Muscle layer of colon (tissue), 2 donors: ENCODE data around the gene TRAPPC10.

Experiments used
- H3K27ac ChIP-seq: one replicate; pipeline ENCODE4 v1.7.0; 2013; ENCODE audit warnings: low read depth, mild to moderate bottlenecking, low read length, moderate library complexity
- H3K27me3 ChIP-seq, 2 donors: one replicate each; pipeline ENCODE4 v1.7.0; 2013; ENCODE audit warnings: low read length in 2 of 2, mild to moderate bottlenecking in 2 of 2; ENCODE audit not compliant: insufficient read depth in 2 of 2, control insufficient read depth in 1 of 2
- H3K36me3 ChIP-seq: one replicate; pipeline ENCODE4 v1.7.0; 2013; ENCODE audit warnings: mild to moderate bottlenecking, low read length; ENCODE audit not compliant: insufficient read depth
- H3K4me1 ChIP-seq: one replicate; pipeline ENCODE4 v1.7.0; 2013; ENCODE audit warnings: mild to moderate bottlenecking, low read length; ENCODE audit not compliant: insufficient read depth
- H3K4me3 ChIP-seq, 2 donors: one replicate each; pipeline ENCODE4 v1.7.0; 2013; ENCODE audit warnings: low read length in 2 of 2, low read depth in 1 of 2, mild to moderate bottlenecking in 1 of 2, moderate library complexity in 1 of 2
- H3K9ac ChIP-seq: one replicate; pipeline ENCODE4 v1.7.0; 2013; ENCODE audit warnings: low read length
- H3K9me3 ChIP-seq: one replicate; pipeline ENCODE4 v1.7.0; 2013; ENCODE audit warnings: mild to moderate bottlenecking, low read length
- donor health status: abdominal sarcoma.
- donor health status: Adenocarcinoma of cecum.

TRAPPC10 gene

GRCh38 chr21:44058981-44059380 lies 46.9 kb downstream of the TRAPPC10 start:
- peaks cover 19% of the 10 kb centered on the region for H3K36me3 ChIP-seq
- no peak overlapping the region for H3K9ac ChIP-seq
- H3K4me1 ChIP-seq: no peaks in the 10 kb centered on the region
- H3K27me3 ChIP-seq: no peaks in the 10 kb centered on the region
- H3K27ac ChIP-seq: no peak overlapping the region
- H3K9me3 ChIP-seq: no peaks in the 10 kb centered on the region
- H3K4me3 ChIP-seq: no peak overlapping the region

- no peaks in the 10 kb centered on the region for H3K27me3 ChIP-seq
- no peaks in the 10 kb centered on the region for H3K4me1 ChIP-seq
- H3K9ac ChIP-seq: peak overlapping the region; percentile 7
- H3K27ac ChIP-seq: no peak overlapping the region
- no peak overlapping the region for H3K4me3 ChIP-seq
- H3K36me3 ChIP-seq: peaks cover 24% of the 10 kb centered on the region
- H3K9me3 ChIP-seq: no peaks in the 10 kb centered on the region
These were observed 47.6 kb downstream of the TRAPPC10 start for GRCh38 chr21:44059710-44060109.

GRCh38 chr21:44062380-44062779 lies 50.3 kb downstream of the TRAPPC10 start:
- no peak overlapping the region for H3K9ac ChIP-seq
- H3K27ac ChIP-seq: no peak overlapping the region
- no peaks in the 10 kb centered on the region for H3K27me3 ChIP-seq
- H3K4me3 ChIP-seq: no peak overlapping the region
- H3K4me1 ChIP-seq: no peaks in the 10 kb centered on the region
- peaks cover 15% of the 10 kb centered on the region for H3K36me3 ChIP-seq
- H3K9me3 ChIP-seq: no peaks in the 10 kb centered on the region

- H3K4me1 ChIP-seq: no peaks in the 10 kb centered on the region
- H3K9me3 ChIP-seq: no peaks in the 10 kb centered on the region
- H3K27me3 ChIP-seq: no peaks in the 10 kb centered on the region
- no peak overlapping the region for H3K4me3 ChIP-seq
- no peak overlapping the region for H3K9ac ChIP-seq
- no peak overlapping the region for H3K27ac ChIP-seq
- peaks cover 15% of the 10 kb centered on the region for H3K36me3 ChIP-seq
These were observed 51.2 kb downstream of the TRAPPC10 start for GRCh38 chr21:44063151-44063912.

- peaks cover 15% of the 10 kb centered on the region for H3K36me3 ChIP-seq
- no peak overlapping the region for H3K9ac ChIP-seq
- no peaks in the 10 kb centered on the region for H3K27me3 ChIP-seq
- H3K4me3 ChIP-seq: no peak overlapping the region
- H3K9me3 ChIP-seq: no peaks in the 10 kb centered on the region
- no peaks in the 10 kb centered on the region for H3K4me1 ChIP-seq
- H3K27ac ChIP-seq: no peak overlapping the region
These were observed 52.8 kb downstream of the TRAPPC10 start for GRCh38 chr21:44064852-44065403.

GRCh38 chr21:44065428-44065827 lies 53.3 kb downstream of the TRAPPC10 start:
- Histone ChIP-seq H3K27ac (no peak overlapping the region), H3K36me3 (peaks cover 15% of the 10 kb centered on the region), H3K4me1 (peaks cover 2% of the 10 kb centered on the region)

GRCh38 chr21:44066116-44066515 lies 54.0 kb downstream of the TRAPPC10 start:
- H3K27ac ChIP-seq: no peak overlapping the region
- H3K9ac ChIP-seq: no peak overlapping the region
- peaks cover 15% of the 10 kb centered on the region for H3K36me3 ChIP-seq

More at GRCh38 chr21:44065428-44065827, 53.3 kb downstream of the TRAPPC10 start:
- Histone ChIP-seq H3K9ac (no peak overlapping the region), H3K27me3 (no peaks in the 10 kb centered on the region), H3K9me3 (no peaks in the 10 kb centered on the region), H3K4me3 (no peak overlapping the region)

GRCh38 chr21:44067011-44067839 lies 55.1 kb downstream of the TRAPPC10 start:
- Histone ChIP-seq H3K9me3 (no peaks in the 10 kb centered on the region), H3K27ac (no peak overlapping the region), H3K36me3 (peaks cover 15% of the 10 kb centered on the region), H3K27me3 (no peaks in the 10 kb centered on the region), H3K4me3 (no peak overlapping the region), H3K9ac (no peak overlapping the region), H3K4me1 (peaks cover 15% of the 10 kb centered on the region)

More at GRCh38 chr21:44066116-44066515, 54.0 kb downstream of the TRAPPC10 start:
- Histone ChIP-seq H3K4me3 (no peak overlapping the region), H3K4me1 (peaks cover 8% of the 10 kb centered on the region), H3K27me3 (no peaks in the 10 kb centered on the region), H3K9me3 (no peaks in the 10 kb centered on the region)

- H3K36me3 ChIP-seq: peaks cover 15% of the 10 kb centered on the region
- no peaks in the 10 kb centered on the region for H3K27me3 ChIP-seq
- peaks cover 15% of the 10 kb centered on the region for H3K4me1 ChIP-seq
- no peaks in the 10 kb centered on the region for H3K9me3 ChIP-seq
- peak overlapping the region; percentile 32 for H3K27ac ChIP-seq
- H3K4me3 ChIP-seq: no peak overlapping the region
- H3K9ac ChIP-seq: no peak overlapping the region
These were observed 58.3 kb downstream of the TRAPPC10 start for GRCh38 chr21:44070391-44070790.

- Histone ChIP-seq H3K9ac (no peak overlapping the region), H3K4me3 (no peak overlapping the region), H3K27me3 (no peaks in the 10 kb centered on the region), H3K36me3 (peaks cover 20% of the 10 kb centered on the region), H3K9me3 (no peaks in the 10 kb centered on the region), H3K27ac (peak overlapping the region; percentile 32), H3K4me1 (peaks cover 15% of the 10 kb centered on the region)
These were observed 59.4 kb downstream of the TRAPPC10 start for GRCh38 chr21:44071359-44072104.

- Histone ChIP-seq H3K9me3 (no peaks in the 10 kb centered on the region), H3K4me3 (no peak overlapping the region), H3K27ac (no peak overlapping the region), H3K27me3 (no peaks in the 10 kb centered on the region), H3K4me1 (peaks cover 15% of the 10 kb centered on the region), H3K36me3 (peaks cover 25% of the 10 kb centered on the region), H3K9ac (no peak overlapping the region)
These were observed 60.0 kb downstream of the TRAPPC10 start for GRCh38 chr21:44072111-44072510.
